H9 (cell line): ENCODE measurements around the gene MME. TPM values are rescaled to one million over a fixed set of nuclear protein-coding genes. Genes with fewer than 3 reads are reported as not detected.

Experiments
- DNase-seq: peaks from one replicate; pipeline ENCODE4 v3.0.0-alpha.2; 2017
- H2AFZ ChIP-seq: one replicate; pipeline ENCODE4 v1.6.1; 2013; ENCODE audit warnings: mild to moderate bottlenecking, low read length, control low read depth, moderate library complexity
- H2AK5ac ChIP-seq: 2 replicates; pipeline ENCODE4 v1.6.1; 2013; ENCODE audit warnings: low read length, control low read depth, mixed read lengths; ENCODE audit not compliant: insufficient read length
- H2BK120ac ChIP-seq: one replicate; pipeline ENCODE4 v1.6.1; 2013; ENCODE audit warnings: low read depth, mild to moderate bottlenecking, low read length, control low read depth, inconsistent platforms; ENCODE audit not compliant: poor library complexity, severe bottlenecking
- H2BK12ac ChIP-seq: 2 replicates; pipeline ENCODE4 v1.6.1; 2013; ENCODE audit warnings: low read length, control low read depth, mixed read lengths, low read depth; ENCODE audit not compliant: insufficient read length
- H2BK15ac ChIP-seq: 2 replicates; pipeline ENCODE4 v1.6.1; 2013; ENCODE audit warnings: low read depth, low read length, control low read depth
- H2BK20ac ChIP-seq: one replicate; pipeline ENCODE4 v1.6.1; 2013; ENCODE audit warnings: low read depth, mild to moderate bottlenecking, low read length, control low read depth, inconsistent platforms; ENCODE audit not compliant: poor library complexity, severe bottlenecking
- H2BK5ac ChIP-seq: 2 replicates; pipeline ENCODE4 v1.6.1; 2013; ENCODE audit warnings: low read length, control low read depth, mixed read lengths; ENCODE audit not compliant: insufficient read length
- H3K14ac ChIP-seq: 2 replicates; pipeline ENCODE4 v1.6.1; 2013; ENCODE audit warnings: low read length, control low read depth; ENCODE audit not compliant: insufficient read depth
- H3K18ac ChIP-seq: 2 replicates; pipeline ENCODE4 v1.6.1; 2013; ENCODE audit warnings: low read depth, mild to moderate bottlenecking, mixed read lengths, low read length, control low read depth; ENCODE audit not compliant: insufficient read length
- H3K23ac ChIP-seq: 2 replicates; pipeline ENCODE4 v1.6.1; 2013; ENCODE audit warnings: low read length, control low read depth, mixed read lengths, low read depth; ENCODE audit not compliant: insufficient read length
- H3K23me2 ChIP-seq: 2 replicates; pipeline ENCODE4 v1.6.1; 2013; ENCODE audit warnings: low read depth, mild to moderate bottlenecking, mixed read lengths, low read length, control low read depth; ENCODE audit not compliant: insufficient read length, poor library complexity, severe bottlenecking
- H3K27ac ChIP-seq: 2 replicates; pipeline ENCODE4 v1.5.1; 2013; ENCODE audit warnings: low read length, control low read depth, mixed read lengths, low read depth; ENCODE audit not compliant: insufficient read length
- H3K27me3 ChIP-seq: 2 replicates; pipeline ENCODE4 v1.6.1; 2013; ENCODE audit warnings: low read length, control low read depth, inconsistent platforms; ENCODE audit not compliant: insufficient read depth
- H3K4ac ChIP-seq: 2 replicates; pipeline ENCODE4 v1.6.1; 2013; ENCODE audit warnings: low read depth, mild to moderate bottlenecking, control low read depth, inconsistent platforms, low read length, moderate library complexity
- H3K4me1 ChIP-seq: 2 replicates; pipeline ENCODE4 v1.6.1; 2013; ENCODE audit warnings: low read length, control low read depth, inconsistent platforms; ENCODE audit not compliant: insufficient read depth
- H3K4me2 ChIP-seq: 2 replicates; pipeline ENCODE4 v1.6.1; 2013; ENCODE audit warnings: low read length, control low read depth, mixed read lengths; ENCODE audit not compliant: insufficient read length, insufficient read depth
- H3K56ac ChIP-seq: 2 replicates; pipeline ENCODE4 v1.6.1; 2013; ENCODE audit warnings: low read depth, mild to moderate bottlenecking, mixed read lengths, low read length, control low read depth; ENCODE audit not compliant: insufficient read length
- H3K79me1 ChIP-seq: 2 replicates; pipeline ENCODE4 v1.6.1; 2013; ENCODE audit warnings: low read depth, mild to moderate bottlenecking, moderate library complexity, low read length, control low read depth, inconsistent platforms; ENCODE audit not compliant: insufficient read depth, poor library complexity, severe bottlenecking
- H3K79me2 ChIP-seq: 2 replicates; pipeline ENCODE4 v1.6.1; 2013; ENCODE audit warnings: low read length, control low read depth, inconsistent platforms; ENCODE audit not compliant: insufficient read depth
- H3K9ac ChIP-seq: 2 replicates; pipeline ENCODE4 v1.6.1; 2013; ENCODE audit warnings: low read length, control low read depth, mixed read lengths; ENCODE audit not compliant: insufficient read length; ENCODE audit errors: extremely low read depth
- H3K9me3 ChIP-seq: one replicate; pipeline ENCODE4 v1.6.1; 2013; ENCODE audit warnings: low read depth, low read length, inconsistent platforms; ENCODE audit not compliant: control insufficient read depth
- H3T11ph ChIP-seq: one replicate; pipeline ENCODE4 v1.6.1; 2013; ENCODE audit warnings: mild to moderate bottlenecking, low read length, control low read depth, inconsistent platforms
- H4K20me1 ChIP-seq: one replicate; pipeline ENCODE4 v1.6.1; 2013; ENCODE audit not compliant: control insufficient read depth, insufficient read length, insufficient read depth
- H4K5ac ChIP-seq: 2 replicates; pipeline ENCODE4 v1.6.1; 2013; ENCODE audit warnings: low read depth, mild to moderate bottlenecking, mixed read lengths, low read length, control low read depth; ENCODE audit not compliant: insufficient read length
- H4K8ac ChIP-seq: replicated peaks from 2 replicates; pipeline ENCODE4 v1.6.1; 2013; ENCODE audit warnings: low read length, control low read depth, mixed read lengths, low read depth; ENCODE audit not compliant: insufficient read length
- H4K91ac ChIP-seq: 2 replicates; pipeline ENCODE4 v1.6.1; 2013; ENCODE audit warnings: low read depth, mild to moderate bottlenecking, moderate library complexity, mixed read lengths, low read length, control low read depth; ENCODE audit not compliant: insufficient read length
- H3K27ac Mint-ChIP-seq, 3 experiments: 2 replicates in 2 of 3; 3 replicates in 1 of 3; pipeline ENCODE4 v1.8.0; 2020 to 2021; ENCODE audit warnings: mixed read lengths in 3 of 3, mild to moderate bottlenecking in 1 of 3, moderate library complexity in 1 of 3
- H3K27me3 Mint-ChIP-seq: 2 replicates; pipeline ENCODE4 v1.8.0; 2021; ENCODE audit warnings: low read depth, mild to moderate bottlenecking, moderate library complexity, mixed read lengths
- H3K36me3 Mint-ChIP-seq, 3 experiments: 2 replicates in 2 of 3; 3 replicates in 1 of 3; pipeline ENCODE4 v1.8.0; 2020 to 2021; ENCODE audit warnings: low read depth in 3 of 3, mixed read lengths in 3 of 3; ENCODE audit not compliant: insufficient read depth in 1 of 3
- H3K4me1 Mint-ChIP-seq, 2 experiments: 2 replicates each; pipeline ENCODE4 v1.8.0; 2020; ENCODE audit warnings: mixed read lengths in 2 of 2
- H3K4me3 Mint-ChIP-seq, 2 experiments: 2 replicates in 1 of 2; 3 replicates in 1 of 2; pipeline ENCODE4 v1.8.0; 2020 to 2021; ENCODE audit warnings: mild to moderate bottlenecking in 2 of 2, mixed read lengths in 2 of 2, moderate library complexity in 1 of 2
- H3K9me3 Mint-ChIP-seq, 2 experiments: 2 replicates in 1 of 2; 3 replicates in 1 of 2; pipeline ENCODE4 v1.8.0; 2020; ENCODE audit warnings: mild to moderate bottlenecking in 2 of 2, mixed read lengths in 2 of 2, moderate library complexity in 1 of 2
- total RNA-seq: library from RNA; stranded (reverse); gene quantifications from 2 replicates; pipeline ENCODE4 v1.2.1, GENCODE V29; 2021
- TF ChIP-seq, protein P1 (sequence below): fragments of 200-600 bp; sonication (generic); conservative IDR thresholded peaks from 3 replicates; pipeline ENCODE4 v1.8.0; 2021; ENCODE audit warnings: antibody characterized with exemption, mild to moderate bottlenecking

Gene MME
- total RNA-seq, 1 experiment from 2014 or later, result 16.4 TPM

DNA sequence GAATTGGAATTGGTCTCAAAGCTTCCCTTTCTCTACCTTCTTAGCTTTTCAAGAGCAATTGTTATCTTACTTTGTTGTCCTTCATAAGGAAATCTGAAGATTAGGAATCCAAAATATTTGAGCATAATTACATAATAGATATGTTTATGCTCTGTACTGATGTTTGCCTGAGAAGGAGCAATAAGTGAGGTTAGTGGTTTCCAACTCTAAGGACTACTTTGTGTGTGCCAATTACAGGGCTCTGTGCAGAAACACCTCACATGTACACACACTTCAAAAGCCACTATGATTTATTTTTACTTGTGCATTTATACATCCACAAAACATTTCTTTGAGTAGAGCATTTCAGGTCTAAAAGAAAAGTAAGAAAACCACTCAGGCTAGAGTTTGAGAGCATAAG, 49.9 kb downstream of the MME start:
- Mint-ChIP-seq H3K27me3 (no peaks in the 10 kb centered on the region), H3K36me3 (no peaks in the 10 kb centered on the region; a peak in 1 of 7 replicates), H3K27ac (no peak overlapping the region), H3K9me3 (no peaks in the 10 kb centered on the region), H3K4me3 (no peak overlapping the region), H3K4me1 (peaks cover 4 to 5% of the 10 kb centered on the region in 2 experiments; a peak in 3 of 4 replicates)
- no peaks in the 10 kb centered on the region for H3K79me2 ChIP-seq
- H3K79me1 ChIP-seq, result no peaks in the 10 kb centered on the region
- no peak overlapping the region for H3K27ac ChIP-seq
- H3K9ac ChIP-seq, result no peak overlapping the region
- no peaks in the 10 kb centered on the region for H3K4me1 ChIP-seq
- H4K8ac ChIP-seq, result no peak overlapping the region
- H3K4me2 ChIP-seq, result no peak overlapping the region
- no peak overlapping the region for H2BK120ac ChIP-seq
- H2BK20ac ChIP-seq, result no peak overlapping the region
- H3K27me3 ChIP-seq, result no peaks in the 10 kb centered on the region
- no peak overlapping the region for H3K56ac ChIP-seq
- no peak overlapping the region for H2AFZ ChIP-seq
- no peaks in the 10 kb centered on the region for H3K9me3 ChIP-seq
- no peak overlapping the region for H3K18ac ChIP-seq
- no peak overlapping the region for H3T11ph ChIP-seq
- H3K23ac ChIP-seq, result no peak overlapping the region
- H2AK5ac ChIP-seq, result no peak overlapping the region
- no peak overlapping the region for H3K14ac ChIP-seq
- DNase-seq, result no peak
- H3K4ac ChIP-seq, result no peak overlapping the region
- no peaks in the 10 kb centered on the region for H3K23me2 ChIP-seq
- TF ChIP-seq, protein P1, sequence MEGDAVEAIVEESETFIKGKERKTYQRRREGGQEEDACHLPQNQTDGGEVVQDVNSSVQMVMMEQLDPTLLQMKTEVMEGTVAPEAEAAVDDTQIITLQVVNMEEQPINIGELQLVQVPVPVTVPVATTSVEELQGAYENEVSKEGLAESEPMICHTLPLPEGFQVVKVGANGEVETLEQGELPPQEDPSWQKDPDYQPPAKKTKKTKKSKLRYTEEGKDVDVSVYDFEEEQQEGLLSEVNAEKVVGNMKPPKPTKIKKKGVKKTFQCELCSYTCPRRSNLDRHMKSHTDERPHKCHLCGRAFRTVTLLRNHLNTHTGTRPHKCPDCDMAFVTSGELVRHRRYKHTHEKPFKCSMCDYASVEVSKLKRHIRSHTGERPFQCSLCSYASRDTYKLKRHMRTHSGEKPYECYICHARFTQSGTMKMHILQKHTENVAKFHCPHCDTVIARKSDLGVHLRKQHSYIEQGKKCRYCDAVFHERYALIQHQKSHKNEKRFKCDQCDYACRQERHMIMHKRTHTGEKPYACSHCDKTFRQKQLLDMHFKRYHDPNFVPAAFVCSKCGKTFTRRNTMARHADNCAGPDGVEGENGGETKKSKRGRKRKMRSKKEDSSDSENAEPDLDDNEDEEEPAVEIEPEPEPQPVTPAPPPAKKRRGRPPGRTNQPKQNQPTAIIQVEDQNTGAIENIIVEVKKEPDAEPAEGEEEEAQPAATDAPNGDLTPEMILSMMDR, result no peak
- no peak overlapping the region for H2BK5ac ChIP-seq
- no peak overlapping the region for H2BK12ac ChIP-seq
- no peak overlapping the region for H4K5ac ChIP-seq
- no peak overlapping the region for H4K91ac ChIP-seq
- H4K20me1 ChIP-seq, result no peaks in the 10 kb centered on the region
- H2BK15ac ChIP-seq, result no peak overlapping the region
